HepG2 (cell line): ENCODE measurements around the gene KLHL3. TPM values are rescaled to one million over a fixed set of nuclear protein-coding genes. Genes with fewer than 3 reads are reported as not detected.

Experiments used
- ATAC-seq: fragments of 200-7000 bp; cut with Tn5 transposase; 3 replicates; pipeline ENCODE4 v1.9.1; 2020; ENCODE audit warnings: mild to moderate bottlenecking, moderate library complexity
- BruUV-seq: library from RNA; stranded (reverse); fragments of 400-500 nt; replicated peaks from 2 replicates; lab custom pipeline; 2021; lab: Mats Ljungman, UMichigan
- CTCF ChIA-PET: fragments of 300-600 bp; formaldehyde crosslinking; extraction: SDS; loops from one replicate; lab custom pipeline; 2021; ENCODE audit warnings: low total read pairs, inconsistent platforms, low intra/inter-chr PET ratio; lab: Yijun Ruan, JAX
- POLR2A ChIA-PET: fragments of 350-600 bp; sonication (Branson Sonifier 250); formaldehyde crosslinking; loops from one replicate; lab custom pipeline; 2020; ENCODE audit warnings: antibody characterized with exemption, inconsistent platforms; lab: Yijun Ruan, JAX
- DNase-seq: peaks from one replicate; pipeline ENCODE4 v3.0.0-alpha.2; 2015; ENCODE audit warnings: low spot score
- FAIRE-seq: peaks from 3 replicates; lab custom pipeline; 2011; peaks lifted over from hg19 to GRCh38; lab: Jason Lieb, UNC
- H2AFZ ChIP-seq: one replicate; pipeline ENCODE4 v1.6.1; 2011; ENCODE audit warnings: low read length, inconsistent platforms
- H3K27ac ChIP-seq: fragments of 300-600 bp; 3 replicates; pipeline ENCODE4 v1.8.0; 2011; ENCODE audit warnings: mixed run types, mild to moderate bottlenecking, mixed read lengths, low read length, inconsistent platforms; ENCODE audit not compliant: insufficient read depth; ENCODE audit errors: extremely low read length
- H3K27me3 ChIP-seq, 2 experiments: fragments of 200-600 bp in 1 of 2; 2 replicates in 1 of 2; 3 replicates in 1 of 2; pipeline versions ENCODE4 v1.6.0 to v1.8.0; 2011; ENCODE audit warnings: low read length in 2 of 2, mild to moderate bottlenecking in 2 of 2, moderate library complexity in 2 of 2, inconsistent platforms in 1 of 2; ENCODE audit not compliant: insufficient read depth in 2 of 2, control insufficient read depth in 1 of 2
- H3K36me3 ChIP-seq, 2 experiments: fragments of 200-600 bp in 1 of 2; replicated peaks in 1 of 2; 2 replicates in 1 of 2; 3 replicates in 1 of 2; pipeline versions ENCODE4 v1.5.1 to v1.8.0; 2011; ENCODE audit warnings: low read length in 2 of 2, inconsistent platforms in 1 of 2; ENCODE audit not compliant: insufficient read depth in 2 of 2, control insufficient read depth in 1 of 2
- H3K4me1 ChIP-seq: 2 replicates; pipeline ENCODE4 v1.5.1; 2012; ENCODE audit warnings: low read length, inconsistent platforms; ENCODE audit not compliant: insufficient read depth
- H3K4me2 ChIP-seq: 2 replicates; pipeline ENCODE4 v1.6.0; 2011; ENCODE audit warnings: low read depth, low read length, inconsistent platforms
- H3K4me3 ChIP-seq, 3 experiments: fragments of 200-600 bp in 1 of 3; sonication (generic), shearing (Covaris generic) in 1 of 3; replicated peaks in 1 of 3; 2 replicates each; pipeline ENCODE4 v1.5.1; 2011 to 2016; ENCODE audit warnings: low read length in 3 of 3, inconsistent platforms in 2 of 3, low read depth in 2 of 3, mild to moderate bottlenecking in 2 of 3, control low read depth in 1 of 3, mixed read lengths in 1 of 3; ENCODE audit not compliant: insufficient read depth in 1 of 3
- H3K79me2 ChIP-seq: one replicate; pipeline ENCODE4 v1.6.1; 2011; ENCODE audit warnings: low read length, inconsistent platforms; ENCODE audit not compliant: insufficient read depth
- H3K9ac ChIP-seq: 2 replicates; pipeline ENCODE4 v1.6.0; 2011; ENCODE audit warnings: mild to moderate bottlenecking, low read depth, low read length, inconsistent platforms; ENCODE audit not compliant: insufficient read depth
- H3K9me3 ChIP-seq: 2 replicates; pipeline ENCODE4 v1.5.1; 2012; ENCODE audit warnings: mild to moderate bottlenecking, low read length
- H4K20me1 ChIP-seq: 2 replicates; pipeline ENCODE4 v1.6.0; 2011; ENCODE audit warnings: inconsistent platforms, mild to moderate bottlenecking, low read length, moderate library complexity; ENCODE audit not compliant: insufficient read depth
- ATAD3A ChIP-seq: sonication (generic); formaldehyde crosslinking; IDR thresholded peaks from 2 replicates; pipeline ENCODE4 v1.4.0; 2020; ENCODE audit warnings: missing genetic modification reagents
- CC2D1A ChIP-seq: sonication (generic); formaldehyde crosslinking; IDR thresholded peaks from 2 replicates; pipeline ENCODE4 v1.8.1; 2023; ENCODE audit warnings: mild to moderate bottlenecking, missing genetic modification reagents
- KMT2A ChIP-seq: sonication (generic); formaldehyde crosslinking; IDR thresholded peaks from 2 replicates; pipeline ENCODE4 v1.4.0; 2020; ENCODE audit warnings: missing genetic modification reagents
- PBX3 ChIP-seq: sonication (generic); formaldehyde crosslinking; IDR thresholded peaks from 2 replicates; pipeline ENCODE4 v1.8.1; 2023; ENCODE audit warnings: missing genetic modification reagents, inconsistent platforms, borderline replicate concordance
- REL ChIP-seq: sonication (generic); formaldehyde crosslinking; conservative IDR thresholded peaks from 2 replicates; pipeline ENCODE4 v1.8.0; 2022; ENCODE audit warnings: mild to moderate bottlenecking, missing genetic modification reagents, moderate library complexity
- REPIN1 ChIP-seq: sonication (generic); formaldehyde crosslinking; IDR thresholded peaks from 2 replicates; pipeline ENCODE4 v1.8.0; 2022; ENCODE audit warnings: missing genetic modification reagents, low read depth, mild to moderate bottlenecking, borderline replicate concordance
- SAP130 ChIP-seq: IDR thresholded peaks from 2 replicates; pipeline ENCODE4 v1.6.1; 2016; ENCODE audit warnings: low read depth
- SOX5 ChIP-seq: IDR thresholded peaks from 2 replicates; pipeline ENCODE4 v1.6.1; 2016; ENCODE audit warnings: borderline replicate concordance
- TMF1 ChIP-seq: sonication (generic); formaldehyde crosslinking; IDR thresholded peaks from 2 replicates; pipeline ENCODE4 v1.8.1; 2022; ENCODE audit warnings: low read depth, missing genetic modification reagents
- WGBS: methylation state at CpG from one replicate; pipeline ENCODE4 v1.1.6; 2017; ENCODE audit warnings: low lambda C conversion rate; 5-methylcytosine and 5-hydroxymethylcytosine counted together
- in situ Hi-C: cut with HindIII; loops from 2 replicates; pipeline ENCODE4 v1.10.0; 2017; ENCODE audit warnings: low pct_unique_long_range_greater_than_20kb; ENCODE audit not compliant: extremely low pct_ligation_motif_present
- intact Hi-C: fragments of 100-400 bp; cut with micrococcal nuclease; formaldehyde crosslinking; loops from one replicate; pipeline ENCODE4 v1.10.0; 2022; ENCODE audit not compliant: unreplicated experiment
- polyA plus RNA-seq, 8 experiments: library from polyadenylated mRNA; depleted of rRNA in 3 of 8; stranded (reverse) in 7 of 8; unstranded in 1 of 8; fragments of >200 nt; fragmentation: Illumina TruSeq in 4 of 8; extraction: Trizol in 4 of 8; gene quantifications; 2 replicates each; pipeline versions ENCODE4 v1.2.1 to v1.2.3, GENCODE V29; 2011 to 2016; ENCODE audit warnings: low read depth in 4 of 8, missing spikeins in 1 of 8, mixed read lengths in 1 of 8; ENCODE audit not compliant: insufficient read depth in 1 of 8
- total RNA-seq, 5 experiments: library from RNA; depleted of rRNA; stranded (reverse); fragments of >200 nt; fragmentation: Illumina TruSeq; extraction: Trizol; gene quantifications; 2 replicates each; pipeline ENCODE4 v1.2.3, GENCODE V29; 2016; ENCODE audit warnings: low read depth in 1 of 5
- TF ChIP-seq, protein P1 (sequence below): sonication (generic); formaldehyde crosslinking; IDR thresholded peaks from 2 replicates; pipeline ENCODE4 v1.8.1; 2023; ENCODE audit warnings: mild to moderate bottlenecking, moderate library complexity, missing genetic modification reagents

KLHL3 gene
- total and polyA plus RNA-seq, 2 of the 13 experiments (the other 11 are each of a cell fraction or from before 2014, with no cell fraction given): 0.02 to 0.08 TPM

DNA sequence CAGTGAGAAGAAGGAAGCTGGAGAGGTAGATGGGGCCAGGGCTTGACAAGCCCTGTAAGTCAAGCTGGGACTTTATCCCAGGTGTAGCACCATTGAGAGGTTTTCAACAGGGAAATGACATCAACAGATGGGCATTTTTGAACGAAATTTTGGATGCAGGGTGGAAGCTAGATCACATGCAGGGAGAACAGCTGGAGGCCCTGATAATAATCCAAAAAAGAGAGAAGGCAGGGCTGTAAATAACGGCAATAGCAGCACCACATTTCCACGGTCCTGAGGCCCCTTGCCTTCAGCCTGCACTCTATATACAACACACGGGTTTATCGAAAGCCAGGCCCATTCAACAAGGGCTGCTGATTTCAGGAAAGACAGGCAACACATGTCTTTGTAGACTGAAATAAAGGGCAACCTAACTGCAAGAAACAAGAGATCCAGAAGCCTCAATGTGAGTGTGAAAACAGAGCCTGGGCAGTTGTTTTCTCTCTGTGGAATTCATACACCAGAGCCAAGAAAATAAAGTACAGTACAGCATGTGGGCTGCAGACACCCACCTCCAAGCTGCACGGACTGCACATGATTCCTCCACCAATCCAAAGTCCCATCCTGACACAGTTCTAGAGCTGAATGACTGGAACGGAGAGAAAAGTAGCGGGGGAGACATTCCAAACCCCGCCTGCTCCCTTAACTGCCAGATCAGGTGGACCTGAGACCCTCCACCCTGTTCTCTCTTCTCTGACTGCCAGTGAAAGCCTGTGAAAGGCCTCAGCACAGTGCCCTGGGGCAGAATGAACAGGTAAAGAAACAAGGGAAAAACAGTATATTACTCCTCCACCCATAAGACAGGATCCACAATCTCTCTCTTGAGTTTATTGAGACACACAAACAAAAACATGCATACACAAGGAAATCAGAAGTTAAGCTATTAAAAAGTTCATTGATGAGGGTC lies 36.3 kb downstream of the KLHL3 start:
- Histone ChIP-seq H3K4me1 (no peaks in the 10 kb centered on the region), H3K79me2 (no peaks in the 10 kb centered on the region), H3K9me3 (no peaks in the 10 kb centered on the region), H3K36me3 (no peaks in the 10 kb centered on the region), H3K4me3 (no peak overlapping the region), H3K4me2 (no peak overlapping the region), H4K20me1 (no peaks in the 10 kb centered on the region), H3K27ac (no peak overlapping the region), H3K27me3 (peaks cover 1 to 8% of the 10 kb centered on the region in 2 experiments; a peak in 2 of 5 replicates), H3K9ac (no peak overlapping the region), H2AFZ (no peak overlapping the region)
- BruUV-seq: no TSS peak
- no peak for ATAC-seq
- in situ Hi-C loops (no loop called here), intact Hi-C loops (no loop called here)
- DNase-seq: no peak
- ChIA-PET CTCF (no interaction called here), POLR2A (no interaction called here)
- WGBS: 60% methylated on average over 8 of the region's 9 CpGs
- no peak for FAIRE-seq
- TF ChIP-seq ATAD3A (CRISPR knock-in tag): no peak
- no peak for TF ChIP-seq SOX5 (CRISPR knock-in tag)
- TF ChIP-seq, protein P1, sequence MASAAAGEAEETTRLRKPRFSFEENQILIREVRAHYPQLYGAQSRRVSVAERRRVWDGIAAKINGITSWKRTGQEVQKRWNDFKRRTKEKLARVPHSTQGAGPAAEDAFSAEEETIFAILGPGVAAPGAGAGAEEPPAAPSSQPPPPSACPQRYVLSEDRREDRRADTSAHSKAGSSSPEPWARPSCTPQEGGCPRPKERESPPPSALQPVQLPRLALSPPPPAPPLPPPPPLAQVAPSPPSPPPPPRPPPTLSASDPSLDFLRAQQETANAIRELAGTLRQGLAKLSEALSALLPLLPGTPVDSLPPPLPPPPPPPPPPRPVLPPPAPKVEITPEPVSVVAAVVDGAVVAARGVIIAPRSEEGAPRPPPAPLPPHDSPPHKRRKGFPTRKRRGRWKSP (CRISPR knock-in tag): no peak
- TF ChIP-seq TMF1: no peak
- no peak for TF ChIP-seq CC2D1A (CRISPR knock-in tag)
- TF ChIP-seq REL (CRISPR knock-in tag): no peak
- no peak for TF ChIP-seq REPIN1 (CRISPR knock-in tag)
- TF ChIP-seq KMT2A: no peak
- no peak for TF ChIP-seq PBX3 (CRISPR knock-in tag)
- no peak for TF ChIP-seq SAP130 (CRISPR knock-in tag)
